Neural cell (in vitro differentiated cells): ENCODE measurements around the gene DUSP12. TPM values are rescaled to one million over a fixed set of nuclear protein-coding genes. Genes with fewer than 3 reads are reported as not detected.

Source experiments
- H2AFZ ChIP-seq: fragments of 200-600, 300-800 bp; sonication (generic), shearing (Covaris generic); 2 replicates; pipeline ENCODE4 v1.6.0; 2014; ENCODE audit warnings: low read depth, mild to moderate bottlenecking, antibody characterized with exemption, low read length, moderate library complexity
- H3F3A ChIP-seq: fragments of 200-600 bp; shearing (Covaris generic); 2 replicates; pipeline ENCODE4 v1.6.1; 2016; ENCODE audit warnings: mild to moderate bottlenecking, moderate library complexity, mixed read lengths, antibody characterized with exemption, low read length; ENCODE audit not compliant: insufficient read depth, poor library complexity, severe bottlenecking
- H3K27ac ChIP-seq: fragments of 200-600, 300-800 bp; sonication (generic), shearing (Covaris generic); 2 replicates; pipeline ENCODE4 v1.5.1; 2014; ENCODE audit warnings: mild to moderate bottlenecking, low read length, moderate library complexity
- H3K27me3 ChIP-seq: fragments of 300-800, 200-600 bp; sonication (generic), shearing (Covaris generic); 2 replicates; pipeline ENCODE4 v1.6.0; 2014; ENCODE audit warnings: mild to moderate bottlenecking, low read depth, low read length, moderate library complexity; ENCODE audit not compliant: insufficient read depth
- H3K36me3 ChIP-seq: fragments of 300-800, 200-600 bp; sonication (generic), shearing (Covaris generic); 2 replicates; pipeline ENCODE4 v1.5.1; 2014; ENCODE audit warnings: mild to moderate bottlenecking, antibody characterized with exemption, low read length, moderate library complexity; ENCODE audit not compliant: insufficient read depth
- H3K4me2 ChIP-seq: fragments of 300-800, 200-600 bp; sonication (generic), shearing (Covaris generic); 2 replicates; pipeline ENCODE4 v1.6.0; 2014; ENCODE audit warnings: mild to moderate bottlenecking, low read length
- H3K4me3 ChIP-seq: fragments of 300-800, 200-600 bp; sonication (generic), shearing (Covaris generic); 2 replicates; pipeline ENCODE4 v1.5.1; 2014; ENCODE audit warnings: mild to moderate bottlenecking, low read length, moderate library complexity
- H3K79me2 ChIP-seq: fragments of 200-600 bp; shearing (Covaris generic); replicated peaks from 2 replicates; pipeline ENCODE4 v1.6.0; 2014; ENCODE audit warnings: mild to moderate bottlenecking, low read length, moderate library complexity; ENCODE audit not compliant: insufficient read depth
- H3K9ac ChIP-seq: fragments of 300-800, 200-600 bp; sonication (generic), shearing (Covaris generic); 2 replicates; pipeline ENCODE4 v1.6.1; 2016; ENCODE audit warnings: mild to moderate bottlenecking, low read length, mixed read lengths
- H3K9me2 ChIP-seq: fragments of 200-600 bp; shearing (Covaris generic); 2 replicates; pipeline ENCODE4 v1.6.1; 2016; ENCODE audit warnings: mild to moderate bottlenecking, low read length, mixed read lengths; ENCODE audit not compliant: insufficient read depth
- H3K9me3 ChIP-seq: fragments of 200-600, 300-800 bp; sonication (generic), shearing (Covaris generic); 2 replicates; pipeline ENCODE4 v1.6.1; 2016; ENCODE audit warnings: mild to moderate bottlenecking, mixed run types, low read length, moderate library complexity, mixed read lengths
- H4K20me1 ChIP-seq: fragments of 200-600 bp; shearing (Covaris generic); 2 replicates; pipeline ENCODE4 v1.6.1; 2016; ENCODE audit warnings: mild to moderate bottlenecking, mixed run types; ENCODE audit not compliant: insufficient read depth
- CTCF ChIP-seq: fragments of 450-650 bp; IDR thresholded peaks from 2 replicates; pipeline ENCODE4 v1.5.1; 2014; ENCODE audit warnings: antibody characterized with exemption, mild to moderate bottlenecking, moderate library complexity; ENCODE audit not compliant: poor library complexity, severe bottlenecking
- EP300 ChIP-seq: fragments of 450-650 bp; conservative IDR thresholded peaks from 2 replicates; pipeline ENCODE4 v1.6.1; 2014; ENCODE audit warnings: antibody characterized with exemption, mild to moderate bottlenecking, moderate library complexity; ENCODE audit not compliant: poor library complexity, severe bottlenecking
- EZH2 ChIP-seq: fragments of 200-600, 300-800 bp; shearing (Covaris generic), sonication (generic); IDR thresholded peaks from 2 replicates; pipeline ENCODE4 v1.6.1; 2014; ENCODE audit warnings: antibody characterized with exemption, low read length, borderline replicate concordance, mild to moderate bottlenecking; ENCODE audit not compliant: insufficient read depth, poor library complexity, severe bottlenecking
- MXI1 ChIP-seq: fragments of 450-650 bp; conservative IDR thresholded peaks from 2 replicates; pipeline ENCODE4 v1.6.1; 2014; ENCODE audit warnings: antibody characterized with exemption, mild to moderate bottlenecking; ENCODE audit not compliant: poor library complexity, severe bottlenecking
- POLR2AphosphoS5 ChIP-seq: IDR thresholded peaks from 2 replicates; pipeline ENCODE4 v1.6.1; 2012
- RAD21 ChIP-seq: fragments of 450-650 bp; conservative IDR thresholded peaks from 2 replicates; pipeline ENCODE4 v1.6.1; 2014; ENCODE audit warnings: antibody characterized with exemption, mild to moderate bottlenecking, moderate library complexity
- REST ChIP-seq: IDR thresholded peaks from 2 replicates; pipeline ENCODE4 v1.6.1; 2012; ENCODE audit warnings: borderline replicate concordance
- SMC3 ChIP-seq: fragments of 450-650 bp; conservative IDR thresholded peaks from 2 replicates; pipeline ENCODE4 v1.6.1; 2014; ENCODE audit warnings: antibody characterized with exemption, mild to moderate bottlenecking, moderate library complexity; ENCODE audit not compliant: poor library complexity
- TAF1 ChIP-seq: IDR thresholded peaks from 2 replicates; pipeline ENCODE4 v1.6.1; 2012; ENCODE audit warnings: low read depth
- polyA plus RNA-seq: library from polyadenylated mRNA; depleted of rRNA; stranded (reverse); fragments of >200 nt; gene quantifications from 2 replicates; pipeline ENCODE4 v1.2.3, GENCODE V29; 2014

Gene DUSP12
- polyA plus RNA-seq, 1 donor from 2014 or later, result 209 TPM

DNA sequence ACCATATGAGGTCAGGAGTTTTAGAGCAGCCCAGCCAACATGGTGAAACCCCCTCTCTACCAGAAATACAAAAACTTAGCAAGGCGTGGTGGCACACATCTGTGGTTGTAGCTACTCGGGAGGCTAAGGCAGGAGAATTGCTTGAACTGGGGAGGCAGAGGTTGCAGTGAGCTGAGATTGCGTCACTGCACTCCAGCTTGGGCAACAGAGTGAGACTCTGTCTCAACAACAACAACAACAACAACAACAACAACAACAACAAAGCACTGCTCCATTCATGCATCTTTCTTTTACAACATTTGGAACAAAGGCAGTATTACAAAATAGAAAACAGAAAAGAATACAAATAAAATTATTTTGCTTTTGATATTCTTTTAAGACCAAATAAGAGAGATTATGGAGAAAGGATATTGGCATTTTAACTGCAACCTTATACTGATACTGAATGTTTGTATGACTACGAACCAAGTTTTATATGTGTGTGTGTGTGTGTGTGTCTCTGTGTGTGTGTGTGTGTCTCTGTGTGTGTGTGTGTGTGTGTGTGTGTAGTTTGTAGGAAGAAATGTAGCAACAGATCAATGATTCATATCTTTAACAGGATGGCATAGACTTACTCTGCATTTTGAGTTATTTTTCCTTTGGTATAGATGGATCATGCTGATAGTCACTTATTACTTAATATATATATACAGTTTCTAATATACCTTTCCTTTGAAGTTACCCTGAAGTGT is 41.2 kb downstream of the DUSP12 start:
- Histone ChIP-seq H3K4me3 (no peak overlapping the region), H3F3A (no peaks in the 10 kb centered on the region), H2AFZ (no peak overlapping the region), H3K9ac (no peak overlapping the region), H3K9me2 (no peaks in the 10 kb centered on the region), H3K79me2 (no peaks in the 10 kb centered on the region), H3K27me3 (no peaks in the 10 kb centered on the region), H4K20me1 (no peaks in the 10 kb centered on the region), H3K9me3 (no peaks in the 10 kb centered on the region), H3K27ac (no peak overlapping the region), H3K4me2 (no peak overlapping the region), H3K36me3 (no peaks in the 10 kb centered on the region)
- TF ChIP-seq RAD21, result no peak
- no peak for TF ChIP-seq EZH2
- no peak for TF ChIP-seq SMC3
- TF ChIP-seq TAF1, result no peak
- no peak for TF ChIP-seq CTCF
- TF ChIP-seq POLR2AphosphoS5, result no peak
- TF ChIP-seq REST, result no peak
- TF ChIP-seq EP300, result no peak
- TF ChIP-seq MXI1, result no peak

DNA sequence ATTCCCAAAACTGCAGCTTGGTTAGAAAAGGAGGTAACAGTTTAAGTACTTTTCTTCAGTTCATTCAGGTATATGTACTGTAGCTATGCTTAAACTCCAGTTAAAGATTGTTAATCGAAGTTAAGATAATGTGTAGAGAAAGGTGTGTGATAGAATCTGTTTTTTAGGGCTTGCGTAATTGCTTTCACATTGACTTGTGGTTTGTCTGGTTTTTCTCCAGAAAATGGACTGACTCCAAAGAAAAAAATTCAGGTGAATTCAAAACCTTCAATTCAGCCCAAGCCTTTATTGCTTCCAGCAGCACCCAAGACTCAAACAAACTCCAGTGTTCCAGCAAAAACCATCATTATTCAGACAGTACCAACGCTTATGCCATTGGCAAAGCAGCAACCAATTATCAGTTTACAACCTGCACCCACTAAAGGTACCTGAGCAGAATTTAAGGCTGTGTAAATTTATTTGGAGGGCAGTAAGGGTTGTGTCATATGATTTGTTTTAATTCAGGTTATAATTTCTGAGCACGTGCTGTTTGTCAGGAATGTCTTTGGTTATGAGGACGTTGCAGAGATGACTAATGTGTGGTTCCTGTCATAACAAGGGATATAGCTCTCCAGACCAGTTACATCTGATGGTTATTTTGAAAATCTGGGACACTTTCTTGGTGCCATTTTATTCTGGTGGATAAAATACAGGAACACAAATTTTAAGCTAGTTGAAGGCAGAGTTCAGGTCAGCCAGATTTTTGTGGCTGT is 42.5 kb downstream of the DUSP12 start:
- Histone ChIP-seq H3K27ac (no peak overlapping the region), H3K9me3 (no peaks in the 10 kb centered on the region), H3K9ac (no peak overlapping the region), H3K9me2 (no peaks in the 10 kb centered on the region), H3K27me3 (no peaks in the 10 kb centered on the region), H3K4me3 (no peak overlapping the region), H3F3A (no peaks in the 10 kb centered on the region), H3K36me3 (no peaks in the 10 kb centered on the region), H3K4me2 (no peak overlapping the region), H2AFZ (no peak overlapping the region), H4K20me1 (no peaks in the 10 kb centered on the region), H3K79me2 (no peaks in the 10 kb centered on the region)
- TF ChIP-seq MXI1 (no peak), RAD21 (no peak), SMC3 (no peak), CTCF (no peak), EP300 (no peak), POLR2AphosphoS5 (no peak), TAF1 (no peak), REST (no peak), EZH2 (no peak)
